ENCODE results near the gene ACO2.

DNA sequence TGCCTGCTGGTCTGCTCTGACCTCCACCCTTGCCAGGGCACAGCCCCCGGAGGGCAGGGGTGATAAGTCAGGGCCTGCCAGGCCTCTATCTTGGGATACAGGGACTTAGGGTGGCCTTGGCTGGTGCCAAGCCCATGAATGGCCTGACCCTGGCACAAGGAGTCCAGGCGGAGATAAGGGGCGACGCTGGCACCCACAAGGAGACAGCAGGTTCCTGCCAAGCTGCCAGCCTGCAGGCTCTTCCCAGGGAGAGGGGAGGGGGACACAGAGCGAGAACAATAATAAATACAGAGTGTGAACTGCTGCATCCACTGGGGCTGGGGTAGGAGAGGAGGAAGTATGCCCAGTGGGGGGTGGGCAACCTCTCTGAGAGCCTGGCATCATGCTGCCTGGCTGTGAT lies 92.9 kb downstream of the ACO2 start:
- TF ChIP-seq, protein P1, sequence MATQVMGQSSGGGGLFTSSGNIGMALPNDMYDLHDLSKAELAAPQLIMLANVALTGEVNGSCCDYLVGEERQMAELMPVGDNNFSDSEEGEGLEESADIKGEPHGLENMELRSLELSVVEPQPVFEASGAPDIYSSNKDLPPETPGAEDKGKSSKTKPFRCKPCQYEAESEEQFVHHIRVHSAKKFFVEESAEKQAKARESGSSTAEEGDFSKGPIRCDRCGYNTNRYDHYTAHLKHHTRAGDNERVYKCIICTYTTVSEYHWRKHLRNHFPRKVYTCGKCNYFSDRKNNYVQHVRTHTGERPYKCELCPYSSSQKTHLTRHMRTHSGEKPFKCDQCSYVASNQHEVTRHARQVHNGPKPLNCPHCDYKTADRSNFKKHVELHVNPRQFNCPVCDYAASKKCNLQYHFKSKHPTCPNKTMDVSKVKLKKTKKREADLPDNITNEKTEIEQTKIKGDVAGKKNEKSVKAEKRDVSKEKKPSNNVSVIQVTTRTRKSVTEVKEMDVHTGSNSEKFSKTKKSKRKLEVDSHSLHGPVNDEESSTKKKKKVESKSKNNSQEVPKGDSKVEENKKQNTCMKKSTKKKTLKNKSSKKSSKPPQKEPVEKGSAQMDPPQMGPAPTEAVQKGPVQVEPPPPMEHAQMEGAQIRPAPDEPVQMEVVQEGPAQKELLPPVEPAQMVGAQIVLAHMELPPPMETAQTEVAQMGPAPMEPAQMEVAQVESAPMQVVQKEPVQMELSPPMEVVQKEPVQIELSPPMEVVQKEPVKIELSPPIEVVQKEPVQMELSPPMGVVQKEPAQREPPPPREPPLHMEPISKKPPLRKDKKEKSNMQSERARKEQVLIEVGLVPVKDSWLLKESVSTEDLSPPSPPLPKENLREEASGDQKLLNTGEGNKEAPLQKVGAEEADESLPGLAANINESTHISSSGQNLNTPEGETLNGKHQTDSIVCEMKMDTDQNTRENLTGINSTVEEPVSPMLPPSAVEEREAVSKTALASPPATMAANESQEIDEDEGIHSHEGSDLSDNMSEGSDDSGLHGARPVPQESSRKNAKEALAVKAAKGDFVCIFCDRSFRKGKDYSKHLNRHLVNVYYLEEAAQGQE (IDR thresholded peaks at IDR 0.05; ENCODE audit: low read depth, low read length), result no peak
- TF ChIP-seq POLR2AphosphoS5 (IDR thresholded peaks at IDR 0.05; ENCODE audit: low read depth, low read length), result no peak
- TF ChIP-seq RXRA (IDR thresholded peaks at IDR 0.05; ENCODE audit: borderline replicate concordance, low read depth), result no peak
- TF ChIP-seq, protein P2, sequence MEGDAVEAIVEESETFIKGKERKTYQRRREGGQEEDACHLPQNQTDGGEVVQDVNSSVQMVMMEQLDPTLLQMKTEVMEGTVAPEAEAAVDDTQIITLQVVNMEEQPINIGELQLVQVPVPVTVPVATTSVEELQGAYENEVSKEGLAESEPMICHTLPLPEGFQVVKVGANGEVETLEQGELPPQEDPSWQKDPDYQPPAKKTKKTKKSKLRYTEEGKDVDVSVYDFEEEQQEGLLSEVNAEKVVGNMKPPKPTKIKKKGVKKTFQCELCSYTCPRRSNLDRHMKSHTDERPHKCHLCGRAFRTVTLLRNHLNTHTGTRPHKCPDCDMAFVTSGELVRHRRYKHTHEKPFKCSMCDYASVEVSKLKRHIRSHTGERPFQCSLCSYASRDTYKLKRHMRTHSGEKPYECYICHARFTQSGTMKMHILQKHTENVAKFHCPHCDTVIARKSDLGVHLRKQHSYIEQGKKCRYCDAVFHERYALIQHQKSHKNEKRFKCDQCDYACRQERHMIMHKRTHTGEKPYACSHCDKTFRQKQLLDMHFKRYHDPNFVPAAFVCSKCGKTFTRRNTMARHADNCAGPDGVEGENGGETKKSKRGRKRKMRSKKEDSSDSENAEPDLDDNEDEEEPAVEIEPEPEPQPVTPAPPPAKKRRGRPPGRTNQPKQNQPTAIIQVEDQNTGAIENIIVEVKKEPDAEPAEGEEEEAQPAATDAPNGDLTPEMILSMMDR (IDR thresholded peaks at IDR 0.05), result no peak
